ENCODE data around the gene FGD2. TPM values are rescaled to one million over a fixed set of nuclear protein-coding genes. Genes with fewer than 3 reads are reported as not detected.

FGD2 gene
- total and polyA plus RNA-seq, 12 donors: 1.0 to 22.1 (median 2.5) TPM

- Histone ChIP-seq H3K4me1 (peaks cover 11 to 68% (median 42%) of the 10 kb centered on the region in 9 donors), H3K27ac (peak overlapping the region in 4 of 10 donors; percentile 20 to 56 (median 37)), H3K4me3 (no peak overlapping the region), H3K36me3 (peaks cover 0 to 42% (median 30%) of the 10 kb centered on the region in 9 donors), H3K9me3 (no peaks in the 10 kb centered on the region), H3K27me3 (no peaks in the 10 kb centered on the region)
- WGBS, 2 donors: 76 to 82% methylated on average over 4 of the region's 4 CpGs
- no peak for TF ChIP-seq CTCF (IDR thresholded peaks at IDR 0.05)
- intact Hi-C loops (cut with DNase I): no loop called here
- no peak for ATAC-seq
- no peak for DNase-seq
These were observed 40.5 kb upstream of the FGD2 start for GRCh38 chr6:36964908-36965307.

- Histone ChIP-seq H3K27ac (peak overlapping the region in 6 of 10 donors; percentile 19 to 63 (median 38)), H3K36me3 (peaks cover 0 to 66% (median 52%) of the 10 kb centered on the region in 9 donors), H3K4me1 (peaks cover 13 to 76% (median 53%) of the 10 kb centered on the region in 9 donors), H3K4me3 (no peak overlapping the region), H3K27me3 (no peaks in the 10 kb centered on the region), H3K9me3 (no peaks in the 10 kb centered on the region)
- intact Hi-C loops (cut with DNase I): no loop called here
- no peak for TF ChIP-seq CTCF (IDR thresholded peaks at IDR 0.05)
- ATAC-seq (peak in 4 of 8 donors; percentile 21 to 48 (median 33)), DNase-seq (no peak)
- WGBS, 2 donors: 63 to 70% methylated on average over 3 of the region's 3 CpGs
These were observed 38.2 kb upstream of the FGD2 start for GRCh38 chr6:36967301-36967700.

- peak overlapping the region in 5 of 10 donors; percentile 19 to 63 (median 55) for H3K27ac ChIP-seq
- DNase-seq: no peak
- no peaks in the 10 kb centered on the region for H3K9me3 ChIP-seq
- 60 to 72% methylated on average over 4 of the region's 4 CpGs for WGBS, 2 donors
- no peak for TF ChIP-seq CTCF (IDR thresholded peaks at IDR 0.05)
- H3K4me3 ChIP-seq: no peak overlapping the region
- intact Hi-C loops (cut with DNase I): no loop called here
- no peaks in the 10 kb centered on the region for H3K27me3 ChIP-seq
- ATAC-seq: no peak
- H3K4me1 ChIP-seq: peaks cover 17 to 80% (median 57%) of the 10 kb centered on the region in 9 donors
- peaks cover 0 to 70% (median 57%) of the 10 kb centered on the region in 9 donors for H3K36me3 ChIP-seq
These were observed 37.7 kb upstream of the FGD2 start for GRCh38 chr6:36967757-36968156.

GRCh38 chr6:36968266-36968977 lies 37.0 kb upstream of the FGD2 start:
- no peak for DNase-seq
- H3K36me3 ChIP-seq: peaks cover 0 to 77% (median 60%) of the 10 kb centered on the region in 9 donors
- no peaks in the 10 kb centered on the region for H3K27me3 ChIP-seq
- H3K4me1 ChIP-seq: peaks cover 19 to 82% (median 62%) of the 10 kb centered on the region in 9 donors
- H3K27ac ChIP-seq: peak overlapping the region in 6 of 10 donors; percentile 3 to 63 (median 38)
- H3K4me3 ChIP-seq: no peak overlapping the region
- peak in 1 of 8 donors; percentile 19 for ATAC-seq
- intact Hi-C loops (cut with DNase I): no loop called here
- H3K9me3 ChIP-seq: no peaks in the 10 kb centered on the region
- no peak for TF ChIP-seq CTCF (IDR thresholded peaks at IDR 0.05)
- WGBS, 2 donors: 84 to 86% methylated on average over 16 of the region's 16 CpGs
